Muscle layer of colon (tissue), 2 donors: ENCODE measurements around the gene CHCHD6.

Experiments
- H3K27ac ChIP-seq: one replicate; pipeline ENCODE4 v1.7.0; 2013; ENCODE audit warnings: low read depth, mild to moderate bottlenecking, low read length, moderate library complexity
- H3K27me3 ChIP-seq, 2 donors: one replicate each; pipeline ENCODE4 v1.7.0; 2013; ENCODE audit warnings: low read length in 2 of 2, mild to moderate bottlenecking in 2 of 2; ENCODE audit not compliant: insufficient read depth in 2 of 2, control insufficient read depth in 1 of 2
- H3K36me3 ChIP-seq: one replicate; pipeline ENCODE4 v1.7.0; 2013; ENCODE audit warnings: mild to moderate bottlenecking, low read length; ENCODE audit not compliant: insufficient read depth
- H3K4me1 ChIP-seq: one replicate; pipeline ENCODE4 v1.7.0; 2013; ENCODE audit warnings: mild to moderate bottlenecking, low read length; ENCODE audit not compliant: insufficient read depth
- H3K4me3 ChIP-seq, 2 donors: one replicate each; pipeline ENCODE4 v1.7.0; 2013; ENCODE audit warnings: low read length in 2 of 2, low read depth in 1 of 2, mild to moderate bottlenecking in 1 of 2, moderate library complexity in 1 of 2
- H3K9ac ChIP-seq: one replicate; pipeline ENCODE4 v1.7.0; 2013; ENCODE audit warnings: low read length
- H3K9me3 ChIP-seq: one replicate; pipeline ENCODE4 v1.7.0; 2013; ENCODE audit warnings: mild to moderate bottlenecking, low read length
- donor health status: abdominal sarcoma.
- donor health status: Adenocarcinoma of cecum.

The CHCHD6 gene

GRCh38 chr3:126703512-126704493, at the start of gene CHCHD6:
TSS of gene CHCHD6 (plus strand) at chr3:126704240. CDS start at chr3:126704313, 73 bp downstream.
- Histone ChIP-seq H3K27me3 (no peaks in the 10 kb centered on the region), H3K4me1 (peaks cover 12% of the 10 kb centered on the region), H3K9ac (no peak within 1 kb of the TSS), H3K9me3 (no peaks in the 10 kb centered on the region), H3K36me3 (no peaks in the 10 kb centered on the region), H3K27ac (peak within 1 kb of the TSS; percentile 40), H3K4me3 (peak within 1 kb of the TSS; percentile 82 to 95)

GRCh38 chr3:126654571-126655383, 49.3 kb upstream of the CHCHD6 start, which contains the start of gene TXNRD3:
TSS of gene TXNRD3 (minus strand) at chr3:126655124.
- H3K9me3 ChIP-seq: no peaks in the 10 kb centered on the region
- no peak within 1 kb of the TSS for H3K27ac ChIP-seq
- peak within 1 kb of the TSS; percentile 68 to 69 for H3K4me3 ChIP-seq
- no peaks in the 10 kb centered on the region for H3K36me3 ChIP-seq
- no peak within 1 kb of the TSS for H3K9ac ChIP-seq
- peaks cover 10% of the 10 kb centered on the region for H3K4me1 ChIP-seq
- H3K27me3 ChIP-seq: no peaks in the 10 kb centered on the region

GRCh38 chr3:126655887-126656286, 48.2 kb upstream of the CHCHD6 start:
- Histone ChIP-seq H3K4me1 (peaks cover 10% of the 10 kb centered on the region), H3K4me3 (no peak overlapping the region), H3K9me3 (no peaks in the 10 kb centered on the region), H3K9ac (no peak overlapping the region), H3K36me3 (no peaks in the 10 kb centered on the region), H3K27ac (no peak overlapping the region), H3K27me3 (no peaks in the 10 kb centered on the region)

GRCh38 chr3:126656371-126657134, 47.5 kb upstream of the CHCHD6 start:
- Histone ChIP-seq H3K9ac (no peak overlapping the region), H3K4me3 (no peak overlapping the region), H3K27ac (no peak overlapping the region), H3K27me3 (no peaks in the 10 kb centered on the region), H3K9me3 (no peaks in the 10 kb centered on the region), H3K4me1 (peaks cover 10% of the 10 kb centered on the region), H3K36me3 (no peaks in the 10 kb centered on the region)

- Histone ChIP-seq H3K9ac (no peak overlapping the region), H3K27ac (no peak overlapping the region), H3K27me3 (peaks cover 0 to under 1% of the 10 kb centered on the region in 2 donors), H3K4me1 (peaks cover 10% of the 10 kb centered on the region), H3K4me3 (no peak overlapping the region), H3K36me3 (no peaks in the 10 kb centered on the region), H3K9me3 (no peaks in the 10 kb centered on the region)
Measured at GRCh38 chr3:126657901-126658300, 46.1 kb upstream of the CHCHD6 start.

GRCh38 chr3:126658584-126658983, 45.5 kb upstream of the CHCHD6 start:
- peaks cover 6% of the 10 kb centered on the region for H3K4me1 ChIP-seq
- H3K27me3 ChIP-seq: peaks cover 0 to 4% of the 10 kb centered on the region in 2 donors
- no peaks in the 10 kb centered on the region for H3K36me3 ChIP-seq
- H3K4me3 ChIP-seq: no peak overlapping the region
- H3K9ac ChIP-seq: no peak overlapping the region
- no peak overlapping the region for H3K27ac ChIP-seq
- H3K9me3 ChIP-seq: no peaks in the 10 kb centered on the region

- Histone ChIP-seq H3K27me3 (peaks cover 0 to 4% of the 10 kb centered on the region in 2 donors), H3K4me1 (peaks cover 4% of the 10 kb centered on the region), H3K27ac (no peak overlapping the region)
Measured at GRCh38 chr3:126659915-126660886, 43.8 kb upstream of the CHCHD6 start.

GRCh38 chr3:126661532-126662364, 42.3 kb upstream of the CHCHD6 start:
- H3K27me3 ChIP-seq: peaks cover 0 to 4% of the 10 kb centered on the region in 2 donors

More at GRCh38 chr3:126659915-126660886, 43.8 kb upstream of the CHCHD6 start:
- no peak overlapping the region for H3K9ac ChIP-seq
- no peaks in the 10 kb centered on the region for H3K9me3 ChIP-seq
- no peaks in the 10 kb centered on the region for H3K36me3 ChIP-seq
- no peak overlapping the region for H3K4me3 ChIP-seq

GRCh38 chr3:126663257-126663656, 40.8 kb upstream of the CHCHD6 start:
- no peak overlapping the region for H3K4me3 ChIP-seq
- no peak overlapping the region for H3K27ac ChIP-seq
- H3K9ac ChIP-seq: no peak overlapping the region
- no peaks in the 10 kb centered on the region for H3K9me3 ChIP-seq
- H3K4me1 ChIP-seq: no peaks in the 10 kb centered on the region
- H3K27me3 ChIP-seq: peaks cover 0 to 4% of the 10 kb centered on the region in 2 donors
- no peaks in the 10 kb centered on the region for H3K36me3 ChIP-seq

More at GRCh38 chr3:126661532-126662364, 42.3 kb upstream of the CHCHD6 start:
- Histone ChIP-seq H3K4me1 (no peaks in the 10 kb centered on the region), H3K9me3 (no peaks in the 10 kb centered on the region), H3K36me3 (no peaks in the 10 kb centered on the region), H3K9ac (no peak overlapping the region), H3K27ac (no peak overlapping the region), H3K4me3 (no peak overlapping the region)
